ENCODE results near the gene ATR. TPM values are rescaled to one million over a fixed set of nuclear protein-coding genes. Genes with fewer than 3 reads are reported as not detected.
A peak's percentile ranks its signal among the peaks of the same experiment; 100 is the strongest.

The ATR gene
- total RNA-seq, result 10 to 100 TPM; 25.6 to 63.7 (median 39.0) TPM

GRCh38 chr3:142578329-142579223 lies at the start of gene ATR:
TSS of gene ATR (minus strand) at chr3:142578733. CDS start at chr3:142578704, 29 bp downstream.
- H3K4me1 ChIP-seq, result peaks cover 0 to 8% of the 10 kb centered on the region in 2 donors
- intact Hi-C loops (cut with DNase I; ENCODE audit: low total_unique reads), result no loop called here
- H3K4me3 ChIP-seq, result peak within 1 kb of the TSS; percentile 89 to 99 (median 90)

GRCh38 chr3:142626971-142627370 lies 48.4 kb upstream of the ATR start:
- H3K4me3 ChIP-seq, result no peak overlapping the region
- TF ChIP-seq CTCF (IDR thresholded peaks at IDR 0.05), result no peak
- no peak for TF ChIP-seq POLR2A (IDR thresholded peaks at IDR 0.05)
- TF ChIP-seq POLR2AphosphoS5 (IDR thresholded peaks at IDR 0.05), result no peak

More at GRCh38 chr3:142578329-142579223, at the start of gene ATR:
- Histone ChIP-seq H3K9me3 (no peaks in the 10 kb centered on the region), H3K27ac (peak within 1 kb of the TSS; percentile 97), H3K36me3 (no peaks in the 10 kb centered on the region), H3K27me3 (no peaks in the 10 kb centered on the region)
- TF ChIP-seq POLR2A (IDR thresholded peaks at IDR 0.05) (peak; percentile 36), POLR2AphosphoS5 (IDR thresholded peaks at IDR 0.05) (peak; percentile 74 to 83 (median 76)), CTCF (IDR thresholded peaks at IDR 0.05) (no peak)
- peak; percentile 92 to 95 for DNase-seq (ENCODE audit: low spot score in 2 of 2)

GRCh38 chr3:142625153-142625440 lies 46.6 kb upstream of the ATR start:
- Histone ChIP-seq H3K4me1 (no peaks in the 10 kb centered on the region), H3K27ac (no peak overlapping the region), H3K36me3 (no peaks in the 10 kb centered on the region), H3K4me3 (no peak overlapping the region), H3K9me3 (no peaks in the 10 kb centered on the region), H3K27me3 (no peaks in the 10 kb centered on the region)
- no peak for DNase-seq (ENCODE audit: low spot score in 2 of 2)
- intact Hi-C loops (cut with DNase I; ENCODE audit: low total_unique reads), result no loop called here
- TF ChIP-seq POLR2A (IDR thresholded peaks at IDR 0.05) (no peak), CTCF (IDR thresholded peaks at IDR 0.05) (no peak), POLR2AphosphoS5 (IDR thresholded peaks at IDR 0.05) (no peak)

More at GRCh38 chr3:142626971-142627370, 48.4 kb upstream of the ATR start:
- intact Hi-C loops (cut with DNase I; ENCODE audit: low total_unique reads), result no loop called here
- no peaks in the 10 kb centered on the region for H3K27me3 ChIP-seq
- H3K36me3 ChIP-seq, result no peaks in the 10 kb centered on the region
- no peaks in the 10 kb centered on the region for H3K4me1 ChIP-seq
- DNase-seq (ENCODE audit: low spot score in 2 of 2), result no peak
- H3K27ac ChIP-seq, result no peak overlapping the region
- no peaks in the 10 kb centered on the region for H3K9me3 ChIP-seq

GRCh38 chr3:142624341-142625152 lies 46.0 kb upstream of the ATR start:
- no peak overlapping the region for H3K27ac ChIP-seq
- no peak for TF ChIP-seq CTCF (IDR thresholded peaks at IDR 0.05)
- TF ChIP-seq POLR2AphosphoS5 (IDR thresholded peaks at IDR 0.05), result no peak
- TF ChIP-seq POLR2A (IDR thresholded peaks at IDR 0.05), result no peak
- H3K4me3 ChIP-seq, result no peak overlapping the region
- no peaks in the 10 kb centered on the region for H3K9me3 ChIP-seq
- intact Hi-C loops (cut with DNase I; ENCODE audit: low total_unique reads), result loop anchor here (1.0 kb wide), 1 partner anchor 8 kb away; no protein-coding TSS in a partner anchor
- DNase-seq (ENCODE audit: low spot score in 2 of 2), result no peak
- no peaks in the 10 kb centered on the region for H3K36me3 ChIP-seq
- H3K4me1 ChIP-seq, result no peaks in the 10 kb centered on the region
- H3K27me3 ChIP-seq, result no peaks in the 10 kb centered on the region

GRCh38 chr3:142623194-142623593 lies 44.7 kb upstream of the ATR start:
- Histone ChIP-seq H3K4me1 (no peaks in the 10 kb centered on the region), H3K4me3 (no peak overlapping the region), H3K27ac (no peak overlapping the region), H3K9me3 (no peaks in the 10 kb centered on the region), H3K27me3 (no peaks in the 10 kb centered on the region), H3K36me3 (no peaks in the 10 kb centered on the region)
- no peak for TF ChIP-seq CTCF (IDR thresholded peaks at IDR 0.05)
- intact Hi-C loops (cut with DNase I; ENCODE audit: low total_unique reads), result no loop called here
- no peak for DNase-seq (ENCODE audit: low spot score in 2 of 2)

Measured in breast epithelium (tissue), 4 donors.